ENCODE results near the gene NIPAL3.

Gene NIPAL3

GRCh38 chr1:24391882-24392603, 23.6 kb upstream of the NIPAL3 start:
- peak; percentile 49 to 57 for DNase-seq

- DNase-seq: no peak
These were observed 23.0 kb upstream of the NIPAL3 start for GRCh38 chr1:24392604-24392946.

- DNase-seq: no peak
These were observed 22.5 kb upstream of the NIPAL3 start for GRCh38 chr1:24392982-24393650.

GRCh38 chr1:24393892-24394291, 21.7 kb upstream of the NIPAL3 start:
- no peak for DNase-seq

GRCh38 chr1:24400065-24400464, 15.5 kb upstream of the NIPAL3 start:
- no peak for DNase-seq

GRCh38 chr1:24403806-24404205, 11.8 kb upstream of the NIPAL3 start:
- DNase-seq: no peak

GRCh38 chr1:24406788-24407187, 8.8 kb upstream of the NIPAL3 start:
- DNase-seq: no peak

- DNase-seq: no peak
These were observed 6.1 kb upstream of the NIPAL3 start for GRCh38 chr1:24409535-24409934.

- no peak for DNase-seq
These were observed 4.9 kb upstream of the NIPAL3 start for GRCh38 chr1:24410750-24411149.

- no peak for DNase-seq
These were observed 3.6 kb upstream of the NIPAL3 start for GRCh38 chr1:24411963-24412362.

GRCh38 chr1:24412408-24412807, 3.2 kb upstream of the NIPAL3 start:
- DNase-seq: no peak

- DNase-seq: peak; percentile 62 to 71
These were observed 2.0 kb upstream of the NIPAL3 start, which contains the start of gene STPG1 for GRCh38 chr1:24413350-24414163. Gene STPG1 (minus strand): TSS chr1:24413782. CDS start chr1:24401388, 12,394 bp downstream.

- DNase-seq: no peak
These were observed 748 bp upstream of the NIPAL3 start for GRCh38 chr1:24414775-24415333.

- DNase-seq: no peak
These were observed 486 bp downstream of the NIPAL3 start for GRCh38 chr1:24415910-24416665.

GRCh38 chr1:24416666-24417391, 1.2 kb downstream of the NIPAL3 start:
- DNase-seq: peak in 1 of 2 experiments; percentile 30

GRCh38 chr1:24417681-24418080, 2.1 kb downstream of the NIPAL3 start:
- no peak for DNase-seq

- DNase-seq: no peak
These were observed 3.5 kb downstream of the NIPAL3 start for GRCh38 chr1:24418898-24419628.

- DNase-seq: no peak
These were observed 4.9 kb downstream of the NIPAL3 start for GRCh38 chr1:24420547-24420946.

GRCh38 chr1:24421502-24421901, 5.9 kb downstream of the NIPAL3 start:
- DNase-seq: no peak

GRCh38 chr1:24424207-24424606, 8.6 kb downstream of the NIPAL3 start:
- peak in 1 of 2 experiments; percentile 13 for DNase-seq

- DNase-seq: no peak
These were observed 9.4 kb downstream of the NIPAL3 start for GRCh38 chr1:24424990-24425389.
